Stimulated activated CD4-positive, alpha-beta T cell treated with anti-CD3 and anti-CD28 coated beads, TNF-alpha, amount 100 ng/mL, for 4 hours (primary cell): Measurements from ENCODE around the gene ECT2.
"Not testable (repeated sequence)": the region's sequence is repeated elsewhere in the genome, so short reads cannot be mapped to it uniquely, and the experiment has no call there.

Experiments
- DNase-seq, 3 experiments: peaks; one replicate each; pipeline ENCODE4 v3.0.0-alpha.2; 2020; ENCODE audit warnings: low read depth in 3 of 3

Gene ECT2

GRCh38 chr3:172750368-172751174 is at the start of gene ECT2:
Gene ECT2, plus strand, starts transcription at chr3:172750726. Its CDS starts 3,805 bp downstream, at chr3:172754531.
- peak; percentile 88 to 94 (median 94) for DNase-seq

- no peak for DNase-seq
Observed at GRCh38 chr3:172700936-172701455, 49.5 kb upstream of the ECT2 start.

- DNase-seq = no peak
Observed at GRCh38 chr3:172701751-172702150, 48.8 kb upstream of the ECT2 start.

GRCh38 chr3:172702256-172702655 is 48.3 kb upstream of the ECT2 start:
- DNase-seq = no peak

- not testable (repeated sequence) for DNase-seq
Observed at GRCh38 chr3:172702731-172703130, 47.8 kb upstream of the ECT2 start.

- DNase-seq = no peak
Observed at GRCh38 chr3:172704001-172704400, 46.5 kb upstream of the ECT2 start.

GRCh38 chr3:172705170-172705569 is 45.4 kb upstream of the ECT2 start:
- no peak for DNase-seq

GRCh38 chr3:172707030-172707429 is 43.5 kb upstream of the ECT2 start:
- no peak for DNase-seq

- no peak for DNase-seq
Observed at GRCh38 chr3:172707967-172708366, 42.6 kb upstream of the ECT2 start.

GRCh38 chr3:172708921-172709773 is 41.4 kb upstream of the ECT2 start:
- no peak for DNase-seq

GRCh38 chr3:172709774-172710663 is 40.5 kb upstream of the ECT2 start:
- no peak for DNase-seq

GRCh38 chr3:172710664-172711453 is 39.7 kb upstream of the ECT2 start, which contains the start of gene NCEH1:
Gene NCEH1, minus strand, starts transcription at chr3:172711067. Its CDS starts 83 bp downstream, at chr3:172710984.
- peak; percentile 32 to 41 (median 35) for DNase-seq

- DNase-seq = no peak
Observed at GRCh38 chr3:172711454-172711795, 39.1 kb upstream of the ECT2 start.

- DNase-seq = no peak
Observed at GRCh38 chr3:172713316-172713715, 37.2 kb upstream of the ECT2 start.

GRCh38 chr3:172716476-172716875 is 34.0 kb upstream of the ECT2 start:
- DNase-seq = no peak

- no peak for DNase-seq
Observed at GRCh38 chr3:172717493-172718088, 32.9 kb upstream of the ECT2 start.

GRCh38 chr3:172722536-172723040 is 27.9 kb upstream of the ECT2 start:
- not testable (repeated sequence) for DNase-seq

- no peak for DNase-seq
Observed at GRCh38 chr3:172726380-172726779, 24.1 kb upstream of the ECT2 start.

GRCh38 chr3:172735014-172735413 is 15.5 kb upstream of the ECT2 start:
- DNase-seq = no peak

GRCh38 chr3:172739462-172739861 is 11.1 kb upstream of the ECT2 start:
- DNase-seq = no peak
